Uterus (tissue), 4 donors: ENCODE data around the gene ADAMTS17. TPM values are rescaled to one million over a fixed set of nuclear protein-coding genes. Genes with fewer than 3 reads are reported as not detected.

ENCODE experiments used
- DNase-seq, 2 donors: peaks; one replicate each; pipeline ENCODE4 v3.0.0-alpha.2; 2019 to 2020
- H3K27ac ChIP-seq, 2 donors: fragments of 200-600 bp; sonication (generic); 1 replicate in 1 of 2; 2 replicates in 1 of 2; pipeline ENCODE4 v1.5.1; 2016 to 2018
- H3K27me3 ChIP-seq, 2 donors: fragments of 200-600 bp; sonication (generic); one replicate each; pipeline ENCODE4 v1.5.1; 2018 to 2019; ENCODE audit warnings: control low read depth in 1 of 2
- H3K36me3 ChIP-seq, 2 donors: fragments of 200-600 bp; sonication (generic); one replicate each; pipeline ENCODE4 v1.5.1; 2019; ENCODE audit warnings: control low read depth in 1 of 2
- H3K4me1 ChIP-seq, 2 donors: fragments of 200-600 bp; sonication (generic); one replicate each; pipeline ENCODE4 v1.5.1; 2018 to 2019; ENCODE audit warnings: control low read depth in 1 of 2
- H3K4me3 ChIP-seq, 2 donors: fragments of 200-600 bp; sonication (generic); 1 replicate in 1 of 2; 2 replicates in 1 of 2; pipeline ENCODE4 v1.5.1; 2018 to 2019; ENCODE audit warnings: mild to moderate bottlenecking in 1 of 2
- H3K9me3 ChIP-seq, 2 donors: fragments of 200-600 bp; sonication (generic); one replicate each; pipeline ENCODE4 v1.5.1; 2019; ENCODE audit warnings: control low read depth in 1 of 2
- POLR2A ChIP-seq, 2 donors: fragments of 450-650 bp; IDR thresholded peaks; one replicate each; pipeline ENCODE4 v1.6.1; 2016; ENCODE audit warnings: antibody characterized with exemption in 2 of 2, mild to moderate bottlenecking in 1 of 2, moderate library complexity in 1 of 2
- intact Hi-C: fragments of 100-400 bp; cut with DNase I; formaldehyde crosslinking; loops from one replicate; pipeline ENCODE4 v1.15.1; 2023; ENCODE audit warnings: low total_unique reads
- total RNA-seq, 4 donors: library from RNA; depleted of rRNA in 3 of 4; stranded (reverse); fragments of >200 nt in 3 of 4; gene quantifications; one replicate each; pipeline versions ENCODE4 v1.1.0 to v1.2.4, GENCODE V29; 2014 to 2023
- TF ChIP-seq, protein P1 (sequence below), 4 experiments: fragments of 200-600 bp in 2 of 4; fragments of 450-650 bp in 2 of 4; sonication (generic) in 2 of 4; IDR thresholded peaks; one replicate each; pipeline ENCODE4 v1.5.1; 2016 to 2019; ENCODE audit warnings: antibody characterized with exemption in 4 of 4, mild to moderate bottlenecking in 2 of 4, moderate library complexity in 1 of 4
- donor health status: DM: yes; HTN: yes; CAD: no.

The ADAMTS17 gene
- total RNA-seq, 4 donors from 2014 or later: 3.1 to 17.1 (median 8.1) TPM; not detected in 1

- Histone ChIP-seq H3K4me1 (no peaks in the 10 kb centered on the region), H3K27ac (no peak overlapping the region), H3K27me3 (no peaks in the 10 kb centered on the region), H3K36me3 (no peaks in the 10 kb centered on the region), H3K9me3 (no peaks in the 10 kb centered on the region), H3K4me3 (no peak overlapping the region)
- intact Hi-C loops: no loop called here
- TF ChIP-seq, protein P1, sequence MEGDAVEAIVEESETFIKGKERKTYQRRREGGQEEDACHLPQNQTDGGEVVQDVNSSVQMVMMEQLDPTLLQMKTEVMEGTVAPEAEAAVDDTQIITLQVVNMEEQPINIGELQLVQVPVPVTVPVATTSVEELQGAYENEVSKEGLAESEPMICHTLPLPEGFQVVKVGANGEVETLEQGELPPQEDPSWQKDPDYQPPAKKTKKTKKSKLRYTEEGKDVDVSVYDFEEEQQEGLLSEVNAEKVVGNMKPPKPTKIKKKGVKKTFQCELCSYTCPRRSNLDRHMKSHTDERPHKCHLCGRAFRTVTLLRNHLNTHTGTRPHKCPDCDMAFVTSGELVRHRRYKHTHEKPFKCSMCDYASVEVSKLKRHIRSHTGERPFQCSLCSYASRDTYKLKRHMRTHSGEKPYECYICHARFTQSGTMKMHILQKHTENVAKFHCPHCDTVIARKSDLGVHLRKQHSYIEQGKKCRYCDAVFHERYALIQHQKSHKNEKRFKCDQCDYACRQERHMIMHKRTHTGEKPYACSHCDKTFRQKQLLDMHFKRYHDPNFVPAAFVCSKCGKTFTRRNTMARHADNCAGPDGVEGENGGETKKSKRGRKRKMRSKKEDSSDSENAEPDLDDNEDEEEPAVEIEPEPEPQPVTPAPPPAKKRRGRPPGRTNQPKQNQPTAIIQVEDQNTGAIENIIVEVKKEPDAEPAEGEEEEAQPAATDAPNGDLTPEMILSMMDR (IDR thresholded peaks at IDR 0.05): no peak
- no peak for DNase-seq
These were observed 303.0 kb downstream of the ADAMTS17 start for GRCh38 chr15:100038736-100039135.

DNA sequence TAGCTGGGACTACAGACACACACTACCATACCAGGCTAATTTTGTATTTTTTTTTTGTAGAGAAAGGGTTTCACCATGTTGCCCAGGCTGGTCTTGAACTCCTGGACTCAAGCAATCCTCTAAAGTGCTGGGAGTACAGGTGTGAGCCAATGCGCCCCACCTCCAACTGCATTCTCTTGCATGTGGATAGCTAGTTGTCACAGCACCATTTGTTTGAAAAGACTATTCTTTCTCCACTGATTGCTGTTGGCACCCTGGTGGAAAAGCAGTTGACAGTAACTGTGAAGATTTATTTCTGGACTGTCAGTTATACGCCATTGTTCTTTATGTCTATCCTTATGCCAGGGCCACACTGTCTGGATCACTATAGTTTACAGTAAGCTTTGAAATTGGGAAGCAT, 303.9 kb downstream of the ADAMTS17 start:
- no peaks in the 10 kb centered on the region for H3K27me3 ChIP-seq
- no peak overlapping the region for H3K4me3 ChIP-seq
- H3K4me1 ChIP-seq: no peaks in the 10 kb centered on the region
- H3K9me3 ChIP-seq: no peaks in the 10 kb centered on the region
- no peak for TF ChIP-seq POLR2A (IDR thresholded peaks at IDR 0.05)
- TF ChIP-seq, protein P1 (IDR thresholded peaks at IDR 0.05): no peak
- no peaks in the 10 kb centered on the region for H3K36me3 ChIP-seq
- intact Hi-C loops: no loop called here
- no peak overlapping the region for H3K27ac ChIP-seq
- no peak for DNase-seq

- Histone ChIP-seq H3K27me3 (no peaks in the 10 kb centered on the region), H3K4me3 (no peak overlapping the region), H3K27ac (no peak overlapping the region), H3K36me3 (no peaks in the 10 kb centered on the region), H3K4me1 (no peaks in the 10 kb centered on the region), H3K9me3 (no peaks in the 10 kb centered on the region)
- no peak for TF ChIP-seq POLR2A (IDR thresholded peaks at IDR 0.05)
- TF ChIP-seq, protein P1 (IDR thresholded peaks at IDR 0.05): no peak
- intact Hi-C loops: no loop called here
- DNase-seq: no peak
These were observed 305.8 kb downstream of the ADAMTS17 start for GRCh38 chr15:100036015-100036414.

GRCh38 chr15:100034191-100034590, 307.6 kb downstream of the ADAMTS17 start:
- intact Hi-C loops: no loop called here
- Histone ChIP-seq H3K4me3 (no peak overlapping the region), H3K36me3 (no peaks in the 10 kb centered on the region), H3K9me3 (no peaks in the 10 kb centered on the region), H3K27me3 (no peaks in the 10 kb centered on the region), H3K4me1 (no peaks in the 10 kb centered on the region), H3K27ac (no peak overlapping the region)
- no peak for DNase-seq
- TF ChIP-seq, protein P1 (IDR thresholded peaks at IDR 0.05): no peak
- TF ChIP-seq POLR2A (IDR thresholded peaks at IDR 0.05): no peak

DNA sequence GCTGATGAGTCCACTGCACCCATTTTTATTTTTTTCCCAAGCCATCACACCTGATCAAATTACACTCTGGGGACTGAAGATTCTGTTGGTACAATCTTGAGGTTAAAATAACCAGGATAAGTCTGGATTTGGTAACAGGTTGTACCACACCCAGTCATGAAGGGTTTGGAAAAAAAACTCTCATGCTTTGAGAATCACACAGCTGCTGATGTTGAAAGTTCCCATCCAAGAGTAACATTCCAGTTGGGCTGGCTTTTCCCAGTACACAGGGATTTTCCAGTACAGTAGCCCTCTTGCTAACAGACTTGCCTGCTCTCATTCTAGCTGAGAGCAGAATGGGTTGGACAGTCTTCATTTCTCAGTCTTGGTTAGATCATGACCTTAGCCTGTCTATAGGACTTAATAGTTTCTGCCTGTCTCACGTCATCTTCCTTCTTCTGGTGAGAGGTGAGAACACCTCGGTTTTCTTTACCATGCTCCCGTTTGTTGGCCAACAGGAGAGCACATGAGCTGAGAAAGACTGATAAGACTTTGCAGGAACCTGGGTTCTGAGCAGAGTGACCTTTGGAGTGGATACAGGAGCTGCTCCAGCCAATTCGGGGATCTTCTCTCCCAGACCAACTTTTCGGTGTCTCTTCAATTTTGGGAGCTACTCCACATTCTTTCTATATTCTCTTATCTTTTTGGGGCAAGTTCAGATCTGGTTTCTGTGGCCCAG, 308.5 kb downstream of the ADAMTS17 start:
- TF ChIP-seq, protein P1 (IDR thresholded peaks at IDR 0.05): no peak
- TF ChIP-seq POLR2A (IDR thresholded peaks at IDR 0.05): no peak
- no peak overlapping the region for H3K27ac ChIP-seq
- intact Hi-C loops: no loop called here
- no peaks in the 10 kb centered on the region for H3K9me3 ChIP-seq
- no peaks in the 10 kb centered on the region for H3K36me3 ChIP-seq
- H3K4me1 ChIP-seq: no peaks in the 10 kb centered on the region
- no peaks in the 10 kb centered on the region for H3K27me3 ChIP-seq
- DNase-seq: no peak
- H3K4me3 ChIP-seq: no peak overlapping the region
